SIG-M5 treated with dmso at 0.1 percent for 504 hours (cell line): Measurements from ENCODE around the gene GBF1.
"Not testable (repeated sequence)": the region's sequence is repeated elsewhere in the genome, so short reads cannot be mapped to it uniquely, and the experiment has no call there.

Experiments
- DNase-seq: peaks from one replicate; lab custom pipeline; 2025; ENCODE audit not compliant: unreplicated experiment; lab: John Stamatoyannopoulos, UW

Gene GBF1

GRCh38 chr10:102233997-102234396 is 11.3 kb upstream of the GBF1 start:
- DNase-seq = no peak

- DNase-seq = no peak
Observed at GRCh38 chr10:102234888-102235597, 10.3 kb upstream of the GBF1 start.

- DNase-seq = no peak
Observed at GRCh38 chr10:102235598-102235920, 9.8 kb upstream of the GBF1 start.

GRCh38 chr10:102236006-102236405 is 9.3 kb upstream of the GBF1 start:
- no peak for DNase-seq

GRCh38 chr10:102237711-102238252 is 7.5 kb upstream of the GBF1 start:
- no peak for DNase-seq

- DNase-seq = no peak
Observed at GRCh38 chr10:102240467-102241031, 4.8 kb upstream of the GBF1 start.

GRCh38 chr10:102241032-102241443 is 4.3 kb upstream of the GBF1 start:
- DNase-seq = no peak

- peak; percentile 84 for DNase-seq
Observed at GRCh38 chr10:102241444-102242117, 3.8 kb upstream of the GBF1 start, which contains the start of gene PITX3. TSS of gene PITX3 (minus strand) at chr10:102241512. CDS start at chr10:102232080, 9,432 bp downstream.

GRCh38 chr10:102242118-102242485 is 3.2 kb upstream of the GBF1 start:
- DNase-seq = no peak

GRCh38 chr10:102243309-102243708 is 2.0 kb upstream of the GBF1 start:
- DNase-seq = peak; percentile 14

GRCh38 chr10:102245932-102246251 is 560 bp downstream of the GBF1 start:
- DNase-seq = no peak

- DNase-seq = no peak
Observed at GRCh38 chr10:102246261-102246660, 929 bp downstream of the GBF1 start.

- peak; percentile 35 for DNase-seq
Observed at GRCh38 chr10:102247734-102248133, 2.4 kb downstream of the GBF1 start.

- not testable (repeated sequence) for DNase-seq
Observed at GRCh38 chr10:102252508-102252907, 7.2 kb downstream of the GBF1 start.

- DNase-seq = no peak
Observed at GRCh38 chr10:102254426-102254825, 9.1 kb downstream of the GBF1 start.

- DNase-seq = no peak
Observed at GRCh38 chr10:102255404-102255803, 10.1 kb downstream of the GBF1 start.

GRCh38 chr10:102261196-102261595 is 15.9 kb downstream of the GBF1 start:
- no peak for DNase-seq

- DNase-seq = no peak
Observed at GRCh38 chr10:102261842-102262241, 16.5 kb downstream of the GBF1 start.

- DNase-seq = no peak
Observed at GRCh38 chr10:102262744-102263370, 17.5 kb downstream of the GBF1 start.

- DNase-seq = no peak
Observed at GRCh38 chr10:102264371-102264770, 19.0 kb downstream of the GBF1 start.

- no peak for DNase-seq
Observed at GRCh38 chr10:102266670-102267069, 21.3 kb downstream of the GBF1 start.

- no peak for DNase-seq
Observed at GRCh38 chr10:102267748-102268147, 22.4 kb downstream of the GBF1 start.
